Hematopoietic multipotent progenitor cell treated with erythropoietin and hydrocortisone succinate and interleukin-3 and kit ligand, for 4 days (in vitro differentiated cells): ENCODE measurements around the gene MT2A.
A peak's percentile ranks its signal among the peaks of the same experiment; 100 is the strongest.
"Not testable (repeated sequence)": the region's sequence is repeated elsewhere in the genome, so short reads cannot be mapped to it uniquely, and the experiment has no call there.

ENCODE experiments used
- DNase-seq: peaks from one replicate; pipeline ENCODE4 v3.0.0-alpha.2; 2015

Gene MT2A

GRCh38 chr16:56608043-56608875, at the start of gene MT2A:
MT2A (plus strand) TSS chr16:56608584; CDS start chr16:56608656, 72 bp downstream.
- DNase-seq: peak; percentile 99

DNA sequence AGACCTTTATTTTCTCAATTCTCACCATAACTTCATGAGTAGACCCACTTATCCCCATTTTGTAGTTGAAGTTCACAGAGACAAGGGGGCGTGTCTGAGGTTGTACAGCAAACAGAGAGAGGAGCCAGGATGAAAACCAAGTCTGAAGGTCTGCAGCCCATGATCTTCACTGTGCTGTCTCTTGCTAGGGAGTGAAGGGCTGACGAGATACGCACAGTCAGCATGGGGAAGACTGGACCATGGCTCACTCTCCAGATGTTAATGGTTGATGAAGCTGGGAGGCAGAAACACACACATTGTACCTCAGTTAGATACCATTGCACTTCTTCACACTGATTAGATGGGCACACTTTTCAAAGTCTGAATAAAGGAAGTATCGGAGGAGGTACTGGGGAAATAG, 49.3 kb upstream of the MT2A start:
- no peak for DNase-seq

GRCh38 chr16:56560447-56560846, 47.9 kb upstream of the MT2A start:
- DNase-seq: no peak

- no peak for DNase-seq
Measured at GRCh38 chr16:56561126-56561525, 47.3 kb upstream of the MT2A start.

DNA sequence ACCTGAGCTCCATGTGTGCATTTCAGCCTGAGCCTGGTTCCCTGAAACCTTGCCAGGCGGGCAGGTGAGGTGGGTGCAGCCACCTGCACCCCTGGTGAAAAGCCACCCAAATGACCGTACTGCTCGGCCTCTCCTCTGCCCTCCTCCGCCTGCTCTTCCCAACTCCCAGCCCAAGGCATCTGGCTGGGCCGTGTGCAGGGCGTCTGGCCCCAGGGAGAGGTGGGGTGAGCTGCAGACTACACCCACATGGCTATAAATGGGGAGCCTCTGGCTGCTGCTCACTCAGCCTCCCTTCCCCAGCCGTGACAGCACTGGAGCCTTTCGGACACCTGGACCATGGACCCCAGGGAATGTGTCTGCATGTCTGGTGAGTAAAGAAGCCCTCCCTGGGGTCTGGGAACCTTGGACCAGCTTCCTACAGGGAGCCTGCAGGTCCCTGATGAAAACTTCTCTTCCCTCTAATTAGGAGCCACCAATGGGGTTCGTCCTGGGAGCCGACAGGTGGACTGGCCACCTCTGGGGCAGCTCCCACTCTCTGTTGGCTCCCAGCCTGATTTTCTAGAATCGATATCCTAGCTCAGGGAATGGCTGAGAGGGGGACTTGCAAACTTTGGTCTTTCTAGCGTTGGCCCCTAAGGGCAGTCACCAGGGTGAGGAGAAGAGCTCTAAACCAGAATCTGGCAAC, 43.4 kb upstream of the MT2A start, which contains the start of gene MT4:
Gene MT4, plus strand, starts transcription at position 281 of the 685 bp plus-strand sequence. Its CDS starts 56 bp downstream, at position 337.
- no peak for DNase-seq

DNA sequence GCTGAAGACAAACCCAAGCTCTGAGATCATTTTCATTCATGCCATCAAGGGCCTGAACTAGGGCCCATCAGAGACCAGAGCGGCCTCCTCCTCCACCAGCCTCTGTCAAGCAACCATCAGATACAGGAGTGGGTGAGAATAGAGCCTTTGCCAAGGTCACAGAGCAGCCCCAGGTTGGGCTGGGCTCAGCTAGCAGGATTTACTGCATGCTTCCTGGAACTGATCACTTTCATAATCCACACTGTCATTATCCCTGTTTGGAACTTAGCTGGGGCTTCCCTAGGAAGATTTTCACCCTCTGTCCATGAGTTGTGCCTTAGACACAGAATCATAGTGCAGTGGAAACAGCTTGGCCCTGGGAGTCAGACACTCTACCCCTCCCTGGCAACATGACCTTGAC, 38.4 kb upstream of the MT2A start:
- no peak for DNase-seq

- DNase-seq: no peak
Measured at GRCh38 chr16:56571525-56571924, 36.9 kb upstream of the MT2A start.

DNA sequence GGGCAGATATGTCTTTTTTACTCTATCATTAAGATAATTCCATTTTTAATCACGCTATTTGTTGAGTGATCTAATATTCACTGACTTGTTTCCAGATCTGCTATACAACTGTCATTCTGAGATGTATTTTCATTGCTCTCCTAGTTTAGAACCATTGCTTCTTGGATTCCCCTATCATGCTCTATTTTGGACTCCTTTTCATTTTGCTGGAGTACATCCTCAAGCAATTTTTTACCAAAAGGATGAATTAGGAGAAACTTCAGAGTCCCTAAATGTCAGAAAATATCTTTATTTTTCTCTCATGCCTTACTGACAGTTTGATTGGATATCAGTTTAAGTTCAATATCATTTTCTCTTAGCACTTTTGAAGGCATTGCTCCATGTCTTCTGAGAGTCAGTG, 33.8 kb upstream of the MT2A start:
- no peak for DNase-seq

GRCh38 chr16:56576585-56577299, 31.6 kb upstream of the MT2A start:
- DNase-seq: peak; percentile 85

- DNase-seq: no peak
Measured at GRCh38 chr16:56577300-56577625, 31.1 kb upstream of the MT2A start.

GRCh38 chr16:56580391-56581048, 27.9 kb upstream of the MT2A start:
- no peak for DNase-seq

- DNase-seq: not testable (repeated sequence)
Measured at GRCh38 chr16:56582911-56583310, 25.5 kb upstream of the MT2A start.

- DNase-seq: no peak
Measured at GRCh38 chr16:56583351-56584168, 24.8 kb upstream of the MT2A start.

GRCh38 chr16:56584276-56584675, 24.1 kb upstream of the MT2A start:
- no peak for DNase-seq

DNA sequence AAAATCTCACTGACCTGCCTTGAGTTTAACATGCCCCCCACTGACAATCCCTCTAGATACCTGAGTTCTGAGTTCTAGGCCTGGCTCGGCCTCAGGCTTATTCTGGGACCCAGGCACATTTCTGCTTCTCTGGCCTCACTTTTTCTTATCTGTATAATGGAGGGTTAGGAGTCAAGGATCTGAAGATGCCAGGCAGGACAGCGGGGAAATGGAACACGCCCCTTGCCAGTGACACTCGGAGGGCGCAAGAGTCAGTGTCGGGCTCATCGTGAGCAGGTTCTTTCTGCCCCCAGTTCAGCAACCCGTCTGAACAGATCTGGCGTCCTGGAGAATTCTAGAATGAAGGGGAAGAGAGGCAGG, 19.6 kb upstream of the MT2A start:
- DNase-seq: no peak

DNA sequence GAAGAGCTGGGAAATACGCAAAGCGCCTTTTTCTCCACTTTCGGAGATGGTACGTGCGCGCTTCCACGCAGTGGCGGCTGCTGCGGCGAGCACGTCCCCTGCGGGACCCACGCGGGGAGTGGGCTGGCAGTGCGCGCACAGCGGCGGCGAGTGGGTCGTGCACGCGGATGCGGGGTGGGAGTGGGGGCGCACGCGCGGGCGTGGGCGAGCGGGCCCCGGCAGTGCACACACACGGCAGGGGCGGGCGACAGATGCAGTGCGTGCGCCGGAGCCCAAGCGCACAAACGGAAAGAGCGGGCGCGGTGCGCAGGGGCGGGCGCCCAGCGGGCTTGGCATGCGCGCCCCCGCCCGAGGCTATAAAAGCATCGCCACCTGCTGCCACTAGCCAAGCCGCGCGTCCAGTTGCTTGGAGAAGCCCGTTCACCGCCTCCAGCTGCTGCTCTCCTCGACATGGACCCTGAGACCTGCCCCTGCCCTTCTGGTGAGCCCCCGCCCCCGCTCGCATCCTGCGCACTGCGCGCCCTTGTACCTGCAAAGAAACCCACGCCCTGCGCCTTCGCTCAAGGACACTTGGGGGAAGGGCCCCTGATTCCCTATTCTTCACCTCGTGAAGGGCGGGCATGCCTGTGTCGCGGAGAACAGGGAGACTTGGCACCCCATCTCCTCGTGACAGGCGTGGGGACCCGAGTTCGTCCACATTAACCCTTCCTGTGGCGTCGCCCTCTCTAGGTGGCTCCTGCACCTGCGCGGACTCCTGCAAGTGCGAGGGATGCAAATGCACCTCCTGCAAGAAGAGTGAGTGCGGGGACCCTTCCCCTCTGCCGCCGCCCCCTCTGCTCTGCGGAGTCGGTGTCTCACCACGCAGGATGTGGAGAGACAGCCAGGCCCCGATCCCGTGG, 19.0 kb upstream of the MT2A start, which contains the start of gene MT3:
Gene MT3, plus strand, starts transcription at position 388 of the 899 bp plus-strand sequence. Its CDS starts 63 bp downstream, at position 451.
- peak; percentile 58 for DNase-seq

DNA sequence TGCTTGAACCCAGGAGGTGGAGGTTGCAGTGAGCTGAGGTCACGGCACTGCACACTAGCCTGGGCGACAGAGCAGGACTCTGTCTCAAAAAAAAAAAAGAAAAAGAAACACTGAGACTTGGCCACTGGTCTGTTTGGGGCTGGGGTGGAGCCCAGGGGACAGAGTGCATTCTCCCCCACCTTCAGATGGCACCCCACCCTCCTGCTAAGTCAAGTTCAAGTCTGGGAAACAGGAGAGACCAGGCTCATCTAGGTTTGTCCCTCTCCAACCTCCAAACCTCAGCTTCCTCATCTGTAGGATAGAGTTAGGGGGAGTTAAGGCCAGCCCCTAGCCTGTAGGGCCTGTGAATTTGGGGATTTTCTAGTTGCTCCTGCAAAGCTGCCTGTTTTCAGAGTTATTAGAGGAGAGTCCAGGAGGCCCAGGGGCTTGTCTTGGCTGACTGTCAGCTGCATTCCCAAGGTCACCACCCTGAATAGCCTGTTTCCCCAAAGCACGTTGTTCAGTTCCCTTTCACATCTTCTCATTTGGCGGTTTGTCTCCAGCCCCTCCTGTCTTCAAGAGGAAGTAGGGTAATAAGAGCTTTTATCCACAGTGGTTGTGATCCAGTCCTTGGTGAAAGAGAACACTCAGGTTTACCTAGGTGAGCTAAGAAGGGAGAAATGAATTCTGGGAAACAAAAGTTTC, 16.9 kb upstream of the MT2A start:
- DNase-seq: peak; percentile 56

DNA sequence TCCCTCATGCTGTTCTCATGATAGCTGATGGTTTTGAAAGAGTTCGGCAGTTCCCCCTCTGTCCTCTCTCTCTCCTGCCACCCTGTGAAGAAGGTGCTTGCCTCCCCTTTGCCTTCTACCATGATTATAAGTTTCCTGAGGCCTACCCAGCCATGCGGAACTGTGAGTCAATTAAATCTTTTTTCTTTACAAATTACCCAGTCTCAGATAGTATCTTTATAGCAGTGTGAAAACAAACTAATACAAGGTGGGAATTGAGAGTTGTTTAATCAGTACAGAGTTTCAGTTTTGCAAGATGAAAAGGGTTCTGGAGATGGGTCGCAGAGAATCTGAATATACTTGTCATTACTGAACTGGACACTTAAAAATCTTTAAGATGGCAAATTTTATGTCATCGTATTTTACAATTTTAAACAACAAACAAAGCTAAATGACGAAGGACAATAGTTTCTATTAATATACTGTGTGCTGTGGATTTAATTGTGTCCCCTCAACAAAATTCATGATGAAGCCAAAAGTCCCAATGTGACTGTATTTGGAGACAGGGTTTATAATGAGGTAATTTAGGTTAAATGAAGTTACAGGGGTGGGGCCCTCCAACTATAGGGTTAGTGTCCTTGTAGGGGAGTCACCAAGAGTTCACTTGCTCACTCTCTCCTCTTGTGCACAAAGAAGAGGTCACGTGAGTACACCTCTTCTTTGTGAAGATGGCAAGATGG, 14.7 kb upstream of the MT2A start:
- no peak for DNase-seq

- DNase-seq: no peak
Measured at GRCh38 chr16:56594292-56594619, 14.1 kb upstream of the MT2A start.
